Measurements from ENCODE around the gene SLC25A34. TPM values are rescaled to one million over a fixed set of nuclear protein-coding genes. Genes with fewer than 3 reads are reported as not detected.
A peak's percentile ranks its signal among the peaks of the same experiment; 100 is the strongest.

Gene SLC25A34
- total and polyA plus RNA-seq, 2 of the 13 experiments (the other 11 are each of a cell fraction or from before 2014, with no cell fraction given): 0.13 to 0.18 TPM

DNA sequence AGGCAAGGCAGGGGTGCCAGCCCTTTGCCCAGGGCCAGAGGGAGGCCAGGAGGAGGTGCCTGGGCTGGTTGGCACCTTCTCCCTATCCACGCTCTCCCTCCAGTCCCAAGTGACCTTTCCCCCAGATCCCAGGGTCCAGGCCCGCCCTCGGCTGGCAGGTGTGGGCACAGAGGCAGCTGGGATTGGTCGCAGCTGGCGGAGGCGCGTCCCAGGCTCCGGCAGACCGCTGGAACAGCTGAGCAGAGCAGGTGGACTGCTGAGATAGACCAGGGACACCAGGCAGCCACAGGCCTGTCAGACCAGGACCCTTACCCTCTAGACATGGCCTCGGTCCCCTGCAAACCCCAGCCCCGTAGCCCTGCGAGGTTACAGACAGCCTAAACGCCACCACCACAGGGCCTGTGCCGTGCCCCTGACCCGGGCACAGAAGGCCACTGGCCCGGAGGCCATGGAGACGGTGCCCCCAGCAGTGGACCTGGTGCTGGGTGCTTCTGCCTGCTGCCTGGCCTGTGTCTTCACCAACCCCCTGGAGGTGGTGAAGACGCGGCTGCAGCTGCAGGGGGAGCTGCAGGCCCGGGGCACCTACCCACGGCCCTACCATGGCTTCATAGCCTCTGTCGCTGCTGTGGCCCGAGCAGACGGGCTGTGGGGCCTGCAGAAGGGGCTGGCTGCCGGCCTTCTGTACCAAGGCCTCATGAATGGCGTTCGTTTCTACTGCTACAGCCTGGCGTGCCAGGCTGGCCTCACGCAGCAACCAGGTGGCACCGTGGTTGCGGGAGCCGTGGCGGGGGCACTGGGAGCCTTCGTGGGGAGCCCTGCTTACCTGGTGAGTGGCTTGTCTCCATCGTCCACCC is at the start of gene SLC25A34 (continued):
- TF ChIP-seq HNF4A (CRISPR knock-in tag; IDR thresholded peaks at IDR 0.05): peak; percentile 53
- no peak for TF ChIP-seq ZBTB8A (CRISPR knock-in tag; IDR thresholded peaks at IDR 0.05; ENCODE audit: borderline replicate concordance, low read depth)
- TF ChIP-seq, protein P1, sequence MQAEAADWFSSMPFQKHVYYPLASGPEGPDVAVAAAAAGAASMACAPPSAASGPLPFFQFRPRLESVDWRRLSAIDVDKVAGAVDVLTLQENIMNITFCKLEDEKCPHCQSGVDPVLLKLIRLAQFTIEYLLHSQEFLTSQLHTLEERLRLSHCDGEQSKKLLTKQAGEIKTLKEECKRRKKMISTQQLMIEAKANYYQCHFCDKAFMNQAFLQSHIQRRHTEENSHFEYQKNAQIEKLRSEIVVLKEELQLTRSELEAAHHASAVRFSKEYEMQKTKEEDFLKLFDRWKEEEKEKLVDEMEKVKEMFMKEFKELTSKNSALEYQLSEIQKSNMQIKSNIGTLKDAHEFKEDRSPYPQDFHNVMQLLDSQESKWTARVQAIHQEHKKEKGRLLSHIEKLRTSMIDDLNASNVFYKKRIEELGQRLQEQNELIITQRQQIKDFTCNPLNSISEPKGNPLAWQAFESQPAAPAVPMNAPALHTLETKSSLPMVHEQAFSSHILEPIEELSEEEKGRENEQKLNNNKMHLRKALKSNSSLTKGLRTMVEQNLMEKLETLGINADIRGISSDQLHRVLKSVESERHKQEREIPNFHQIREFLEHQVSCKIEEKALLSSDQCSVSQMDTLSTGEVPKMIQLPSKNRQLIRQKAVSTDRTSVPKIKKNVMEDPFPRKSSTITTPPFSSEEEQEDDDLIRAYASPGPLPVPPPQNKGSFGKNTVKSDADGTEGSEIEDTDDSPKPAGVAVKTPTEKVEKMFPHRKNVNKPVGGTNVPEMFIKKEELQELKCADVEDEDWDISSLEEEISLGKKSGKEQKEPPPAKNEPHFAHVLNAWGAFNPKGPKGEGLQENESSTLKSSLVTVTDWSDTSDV (CRISPR knock-in tag; IDR thresholded peaks at IDR 0.05): no peak
- TF ChIP-seq, protein P2, sequence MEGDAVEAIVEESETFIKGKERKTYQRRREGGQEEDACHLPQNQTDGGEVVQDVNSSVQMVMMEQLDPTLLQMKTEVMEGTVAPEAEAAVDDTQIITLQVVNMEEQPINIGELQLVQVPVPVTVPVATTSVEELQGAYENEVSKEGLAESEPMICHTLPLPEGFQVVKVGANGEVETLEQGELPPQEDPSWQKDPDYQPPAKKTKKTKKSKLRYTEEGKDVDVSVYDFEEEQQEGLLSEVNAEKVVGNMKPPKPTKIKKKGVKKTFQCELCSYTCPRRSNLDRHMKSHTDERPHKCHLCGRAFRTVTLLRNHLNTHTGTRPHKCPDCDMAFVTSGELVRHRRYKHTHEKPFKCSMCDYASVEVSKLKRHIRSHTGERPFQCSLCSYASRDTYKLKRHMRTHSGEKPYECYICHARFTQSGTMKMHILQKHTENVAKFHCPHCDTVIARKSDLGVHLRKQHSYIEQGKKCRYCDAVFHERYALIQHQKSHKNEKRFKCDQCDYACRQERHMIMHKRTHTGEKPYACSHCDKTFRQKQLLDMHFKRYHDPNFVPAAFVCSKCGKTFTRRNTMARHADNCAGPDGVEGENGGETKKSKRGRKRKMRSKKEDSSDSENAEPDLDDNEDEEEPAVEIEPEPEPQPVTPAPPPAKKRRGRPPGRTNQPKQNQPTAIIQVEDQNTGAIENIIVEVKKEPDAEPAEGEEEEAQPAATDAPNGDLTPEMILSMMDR (CRISPR knock-in tag; IDR thresholded peaks at IDR 0.05): peak; percentile 55; the same call in 1 of the 2 replicates
- no peak for TF ChIP-seq SSRP1 (CRISPR knock-in tag; IDR thresholded peaks at IDR 0.05)
- TF ChIP-seq, protein P3, sequence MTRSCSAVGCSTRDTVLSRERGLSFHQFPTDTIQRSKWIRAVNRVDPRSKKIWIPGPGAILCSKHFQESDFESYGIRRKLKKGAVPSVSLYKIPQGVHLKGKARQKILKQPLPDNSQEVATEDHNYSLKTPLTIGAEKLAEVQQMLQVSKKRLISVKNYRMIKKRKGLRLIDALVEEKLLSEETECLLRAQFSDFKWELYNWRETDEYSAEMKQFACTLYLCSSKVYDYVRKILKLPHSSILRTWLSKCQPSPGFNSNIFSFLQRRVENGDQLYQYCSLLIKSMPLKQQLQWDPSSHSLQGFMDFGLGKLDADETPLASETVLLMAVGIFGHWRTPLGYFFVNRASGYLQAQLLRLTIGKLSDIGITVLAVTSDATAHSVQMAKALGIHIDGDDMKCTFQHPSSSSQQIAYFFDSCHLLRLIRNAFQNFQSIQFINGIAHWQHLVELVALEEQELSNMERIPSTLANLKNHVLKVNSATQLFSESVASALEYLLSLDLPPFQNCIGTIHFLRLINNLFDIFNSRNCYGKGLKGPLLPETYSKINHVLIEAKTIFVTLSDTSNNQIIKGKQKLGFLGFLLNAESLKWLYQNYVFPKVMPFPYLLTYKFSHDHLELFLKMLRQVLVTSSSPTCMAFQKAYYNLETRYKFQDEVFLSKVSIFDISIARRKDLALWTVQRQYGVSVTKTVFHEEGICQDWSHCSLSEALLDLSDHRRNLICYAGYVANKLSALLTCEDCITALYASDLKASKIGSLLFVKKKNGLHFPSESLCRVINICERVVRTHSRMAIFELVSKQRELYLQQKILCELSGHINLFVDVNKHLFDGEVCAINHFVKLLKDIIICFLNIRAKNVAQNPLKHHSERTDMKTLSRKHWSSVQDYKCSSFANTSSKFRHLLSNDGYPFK (CRISPR knock-in tag; IDR thresholded peaks at IDR 0.05; ENCODE audit: borderline replicate concordance): no peak; the same call in 1 of the 2 replicates
- TF ChIP-seq ZSCAN25 (CRISPR knock-in tag; IDR thresholded peaks at IDR 0.05): no peak
- TF ChIP-seq, protein P4, sequence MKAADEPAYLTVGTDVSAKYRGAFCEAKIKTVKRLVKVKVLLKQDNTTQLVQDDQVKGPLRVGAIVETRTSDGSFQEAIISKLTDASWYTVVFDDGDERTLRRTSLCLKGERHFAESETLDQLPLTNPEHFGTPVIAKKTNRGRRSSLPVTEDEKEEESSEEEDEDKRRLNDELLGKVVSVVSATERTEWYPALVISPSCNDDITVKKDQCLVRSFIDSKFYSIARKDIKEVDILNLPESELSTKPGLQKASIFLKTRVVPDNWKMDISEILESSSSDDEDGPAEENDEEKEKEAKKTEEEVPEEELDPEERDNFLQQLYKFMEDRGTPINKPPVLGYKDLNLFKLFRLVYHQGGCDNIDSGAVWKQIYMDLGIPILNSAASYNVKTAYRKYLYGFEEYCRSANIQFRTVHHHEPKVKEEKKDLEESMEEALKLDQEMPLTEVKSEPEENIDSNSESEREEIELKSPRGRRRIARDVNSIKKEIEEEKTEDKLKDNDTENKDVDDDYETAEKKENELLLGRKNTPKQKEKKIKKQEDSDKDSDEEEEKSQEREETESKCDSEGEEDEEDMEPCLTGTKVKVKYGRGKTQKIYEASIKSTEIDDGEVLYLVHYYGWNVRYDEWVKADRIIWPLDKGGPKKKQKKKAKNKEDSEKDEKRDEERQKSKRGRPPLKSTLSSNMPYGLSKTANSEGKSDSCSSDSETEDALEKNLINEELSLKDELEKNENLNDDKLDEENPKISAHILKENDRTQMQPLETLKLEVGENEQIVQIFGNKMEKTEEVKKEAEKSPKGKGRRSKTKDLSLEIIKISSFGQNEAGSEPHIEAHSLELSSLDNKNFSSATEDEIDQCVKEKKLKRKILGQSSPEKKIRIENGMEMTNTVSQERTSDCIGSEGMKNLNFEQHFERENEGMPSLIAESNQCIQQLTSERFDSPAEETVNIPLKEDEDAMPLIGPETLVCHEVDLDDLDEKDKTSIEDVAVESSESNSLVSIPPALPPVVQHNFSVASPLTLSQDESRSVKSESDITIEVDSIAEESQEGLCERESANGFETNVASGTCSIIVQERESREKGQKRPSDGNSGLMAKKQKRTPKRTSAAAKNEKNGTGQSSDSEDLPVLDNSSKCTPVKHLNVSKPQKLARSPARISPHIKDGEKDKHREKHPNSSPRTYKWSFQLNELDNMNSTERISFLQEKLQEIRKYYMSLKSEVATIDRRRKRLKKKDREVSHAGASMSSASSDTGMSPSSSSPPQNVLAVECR (CRISPR knock-in tag; IDR thresholded peaks at IDR 0.05; ENCODE audit: borderline replicate concordance): peak; percentile 40; the same call in 1 of the 2 replicates
- TF ChIP-seq CENPT (CRISPR knock-in tag; IDR thresholded peaks at IDR 0.05; ENCODE audit: low read depth): no peak
- TF ChIP-seq AGO2 (optimal IDR thresholded peaks at IDR 0.05; ENCODE audit: low read depth, low read length): peak; percentile 21
- TF ChIP-seq, protein P5, sequence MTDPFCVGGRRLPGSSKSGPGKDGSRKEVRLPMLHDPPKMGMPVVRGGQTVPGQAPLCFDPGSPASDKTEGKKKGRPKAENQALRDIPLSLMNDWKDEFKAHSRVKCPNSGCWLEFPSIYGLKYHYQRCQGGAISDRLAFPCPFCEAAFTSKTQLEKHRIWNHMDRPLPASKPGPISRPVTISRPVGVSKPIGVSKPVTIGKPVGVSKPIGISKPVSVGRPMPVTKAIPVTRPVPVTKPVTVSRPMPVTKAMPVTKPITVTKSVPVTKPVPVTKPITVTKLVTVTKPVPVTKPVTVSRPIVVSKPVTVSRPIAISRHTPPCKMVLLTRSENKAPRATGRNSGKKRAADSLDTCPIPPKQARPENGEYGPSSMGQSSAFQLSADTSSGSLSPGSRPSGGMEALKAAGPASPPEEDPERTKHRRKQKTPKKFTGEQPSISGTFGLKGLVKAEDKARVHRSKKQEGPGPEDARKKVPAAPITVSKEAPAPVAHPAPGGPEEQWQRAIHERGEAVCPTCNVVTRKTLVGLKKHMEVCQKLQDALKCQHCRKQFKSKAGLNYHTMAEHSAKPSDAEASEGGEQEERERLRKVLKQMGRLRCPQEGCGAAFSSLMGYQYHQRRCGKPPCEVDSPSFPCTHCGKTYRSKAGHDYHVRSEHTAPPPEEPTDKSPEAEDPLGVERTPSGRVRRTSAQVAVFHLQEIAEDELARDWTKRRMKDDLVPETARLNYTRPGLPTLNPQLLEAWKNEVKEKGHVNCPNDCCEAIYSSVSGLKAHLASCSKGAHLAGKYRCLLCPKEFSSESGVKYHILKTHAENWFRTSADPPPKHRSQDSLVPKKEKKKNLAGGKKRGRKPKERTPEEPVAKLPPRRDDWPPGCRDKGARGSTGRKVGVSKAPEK (CRISPR knock-in tag; IDR thresholded peaks at IDR 0.05; ENCODE audit: borderline replicate concordance): no peak
- TF ChIP-seq GABPA (IDR thresholded peaks at IDR 0.05; ENCODE audit: low read depth, low read length): no peak
- TF ChIP-seq GABPA (CRISPR knock-in tag; IDR thresholded peaks at IDR 0.05; ENCODE audit: low read depth): no peak
